ENCODE measurements around the gene MATCAP1. TPM values are rescaled to one million over a fixed set of nuclear protein-coding genes. Genes with fewer than 3 reads are reported as not detected.

The MATCAP1 gene
- polyA plus RNA-seq, 2 of the 4 experiments (the other 2 are of a cell fraction), result 7.5 to 20.8 TPM

- CTCF ChIA-PET, result interaction anchor here (0.6 to 16.0 kb wide), 18 partner anchors 11 to 315 kb away, joined by 3 to 314 read pairs (median 4); partner anchors contain the start of genes CES3, CES4A, FBXL8 and HSF4
- peaks cover 14% of the 10 kb centered on the region for H3K4me1 ChIP-seq
- 31% methylated on average over 10 of the region's 34 CpGs for WGBS (ENCODE audit: missing lambda C conversion rate)
- H3K9me3 ChIP-seq, result no peaks in the 10 kb centered on the region
- peak within 1 kb of the TSS; percentile 66 for H3K4me2 ChIP-seq
- H3K27ac ChIP-seq, result peak within 1 kb of the TSS; percentile 84 to 96
- ATAC-seq (peak; percentile 74 to 81), DNase-seq (ENCODE audit: low read depth in 1 of 2, low spot score in 1 of 2) (peak; percentile 65 to 82), FAIRE-seq (no peak)
- no peak for TF ChIP-seq FOSL2 (IDR thresholded peaks at IDR 0.05)
- TF ChIP-seq FOSL2 (CRISPR knock-in tag; IDR thresholded peaks at IDR 0.05), result no peak
- peak in 1 of 2 experiments; percentile 54; a peak in 1 of 5 replicates for TF ChIP-seq JUN (IDR thresholded peaks at IDR 0.05)
- no peak for TF ChIP-seq CTCF (IDR thresholded peaks at IDR 0.05)
- TF ChIP-seq, protein P1, sequence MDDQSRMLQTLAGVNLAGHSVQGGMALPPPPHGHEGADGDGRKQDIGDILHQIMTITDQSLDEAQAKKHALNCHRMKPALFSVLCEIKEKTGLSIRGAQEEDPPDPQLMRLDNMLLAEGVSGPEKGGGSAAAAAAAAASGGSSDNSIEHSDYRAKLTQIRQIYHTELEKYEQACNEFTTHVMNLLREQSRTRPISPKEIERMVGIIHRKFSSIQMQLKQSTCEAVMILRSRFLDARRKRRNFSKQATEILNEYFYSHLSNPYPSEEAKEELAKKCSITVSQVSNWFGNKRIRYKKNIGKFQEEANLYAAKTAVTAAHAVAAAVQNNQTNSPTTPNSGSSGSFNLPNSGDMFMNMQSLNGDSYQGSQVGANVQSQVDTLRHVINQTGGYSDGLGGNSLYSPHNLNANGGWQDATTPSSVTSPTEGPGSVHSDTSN (IDR thresholded peaks at IDR 0.05), result peak; percentile 49; the same call in 1 of the 2 replicates
- peak; percentile 13 for TF ChIP-seq MAFK (IDR thresholded peaks at IDR 0.05; ENCODE audit: partially characterized antibody)
- TF ChIP-seq, protein P2, sequence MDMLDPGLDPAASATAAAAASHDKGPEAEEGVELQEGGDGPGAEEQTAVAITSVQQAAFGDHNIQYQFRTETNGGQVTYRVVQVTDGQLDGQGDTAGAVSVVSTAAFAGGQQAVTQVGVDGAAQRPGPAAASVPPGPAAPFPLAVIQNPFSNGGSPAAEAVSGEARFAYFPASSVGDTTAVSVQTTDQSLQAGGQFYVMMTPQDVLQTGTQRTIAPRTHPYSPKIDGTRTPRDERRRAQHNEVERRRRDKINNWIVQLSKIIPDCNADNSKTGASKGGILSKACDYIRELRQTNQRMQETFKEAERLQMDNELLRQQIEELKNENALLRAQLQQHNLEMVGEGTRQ (IDR thresholded peaks at IDR 0.05), result peak; percentile 88
- TF ChIP-seq POLR2A (IDR thresholded peaks at IDR 0.05; ENCODE audit: low read length), result 0 out of 2 replicates have a peak, but pooled peaks have one; percentile 2
- TF ChIP-seq, protein P3, sequence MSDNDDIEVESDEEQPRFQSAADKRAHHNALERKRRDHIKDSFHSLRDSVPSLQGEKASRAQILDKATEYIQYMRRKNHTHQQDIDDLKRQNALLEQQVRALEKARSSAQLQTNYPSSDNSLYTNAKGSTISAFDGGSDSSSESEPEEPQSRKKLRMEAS (IDR thresholded peaks at IDR 0.05), result peak; percentile 76
- H3K4me3 ChIP-seq, result peak within 1 kb of the TSS; percentile 76
- POLR2A ChIA-PET, result interaction anchor here (0.5 to 2.2 kb wide), 7 partner anchors 10 to 258 kb away, joined by 3 to 7 read pairs (median 3); partner anchors contain the start of genes FBXL8 and NOL3
Observed at GRCh38 chr16:67150833-67151396, 32.8 kb downstream of the MATCAP1 start, which contains the start of gene B3GNT9. TSS of gene B3GNT9 (minus strand) at chr16:67150998. CDS start at chr16:67150485, 513 bp downstream.

GRCh38 chr16:67150047-67150832 lies 33.5 kb downstream of the MATCAP1 start:
- peak overlapping the region; percentile 66 for H3K4me2 ChIP-seq
- ATAC-seq (peak; percentile 54 to 69), FAIRE-seq (no peak), DNase-seq (ENCODE audit: low read depth in 1 of 2, low spot score in 1 of 2) (peak; percentile 51 to 62)
- no peaks in the 10 kb centered on the region for H3K9me3 ChIP-seq
- 66% methylated on average over 49 of the region's 94 CpGs for WGBS (ENCODE audit: missing lambda C conversion rate)
- no peak for TF ChIP-seq FOSL2 (IDR thresholded peaks at IDR 0.05)
- no peak for TF ChIP-seq FOSL2 (CRISPR knock-in tag; IDR thresholded peaks at IDR 0.05)
- TF ChIP-seq POLR2A (IDR thresholded peaks at IDR 0.05; ENCODE audit: low read length), result peak; percentile 34; the same call in 1 of the 2 replicates
- peak in 1 of 2 experiments; percentile 46; a peak in 2 of 5 replicates for TF ChIP-seq JUN (IDR thresholded peaks at IDR 0.05)
- no peak for TF ChIP-seq HOXB5 (CRISPR knock-in tag; IDR thresholded peaks at IDR 0.05)
- 0 out of 2 replicates have a peak, but pooled peaks have one; percentile 25 for TF ChIP-seq TP53 (CRISPR knock-in tag; IDR thresholded peaks at IDR 0.05)
- TF ChIP-seq KDM5A (IDR thresholded peaks at IDR 0.05), result no peak
- peak; percentile 43; the same call in 1 of the 2 replicates for TF ChIP-seq TFCP2L1 (CRISPR knock-in tag; IDR thresholded peaks at IDR 0.05)
- peak overlapping the region; percentile 76 for H3K4me3 ChIP-seq
- ChIA-PET CTCF (interaction anchor here (0.7 to 16.0 kb wide), 15 partner anchors 11 to 315 kb away, joined by 3 to 314 read pairs (median 4); partner anchors contain the start of genes CES3, CES4A, FBXL8 and HSF4), POLR2A (interaction anchor here (0.5 to 2.2 kb wide), 6 partner anchors 10 to 257 kb away, joined by 3 to 7 read pairs (median 3); partner anchors contain the start of gene FBXL8)
- peak overlapping the region; percentile 84 to 96 for H3K27ac ChIP-seq
- peaks cover 9% of the 10 kb centered on the region; the same call in 2 of the 3 replicates for H3K4me1 ChIP-seq

GRCh38 chr16:67149276-67150046 lies 34.3 kb downstream of the MATCAP1 start:
- H3K4me3 ChIP-seq, result no peak overlapping the region
- no peak for FAIRE-seq
- peaks cover 6% of the 10 kb centered on the region; the same call in 2 of the 3 replicates for H3K4me1 ChIP-seq
- H3K9me3 ChIP-seq, result no peaks in the 10 kb centered on the region
- no peak for ATAC-seq
- 96% methylated on average over 73 of the region's 77 CpGs for WGBS (ENCODE audit: missing lambda C conversion rate)
- POLR2A ChIA-PET, result no interaction called here
- H3K4me2 ChIP-seq, result peak overlapping the region; percentile 66; the same call in 2 of the 3 replicates
- no peak for DNase-seq (ENCODE audit: low read depth in 1 of 2, low spot score in 1 of 2)
- CTCF ChIA-PET, result interaction anchor here (0.7 to 16.0 kb wide), 8 partner anchors 19 to 399 kb away, joined by 3 to 314 read pairs (median 4); partner anchors contain the start of genes CES3, FBXL8, HSF4 and NOL3
- H3K27ac ChIP-seq, result no peak overlapping the region
- no peak for TF ChIP-seq RCOR1 (IDR thresholded peaks at IDR 0.05; ENCODE audit: low read depth, low read length)
- TF ChIP-seq, protein P3 (IDR thresholded peaks at IDR 0.05), result no peak
- no peak for TF ChIP-seq EHMT2 (IDR thresholded peaks at IDR 0.05; ENCODE audit: low read depth)
- TF ChIP-seq, protein P4, sequence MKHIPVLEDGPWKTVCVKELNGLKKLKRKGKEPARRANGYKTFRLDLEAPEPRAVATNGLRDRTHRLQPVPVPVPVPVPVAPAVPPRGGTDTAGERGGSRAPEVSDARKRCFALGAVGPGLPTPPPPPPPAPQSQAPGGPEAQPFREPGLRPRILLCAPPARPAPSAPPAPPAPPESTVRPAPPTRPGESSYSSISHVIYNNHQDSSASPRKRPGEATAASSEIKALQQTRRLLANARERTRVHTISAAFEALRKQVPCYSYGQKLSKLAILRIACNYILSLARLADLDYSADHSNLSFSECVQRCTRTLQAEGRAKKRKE (CRISPR knock-in tag; IDR thresholded peaks at IDR 0.05; ENCODE audit: low read depth), result no peak
- TF ChIP-seq HMGXB4 (CRISPR knock-in tag; IDR thresholded peaks at IDR 0.05; ENCODE audit: borderline replicate concordance), result no peak
- no peak for TF ChIP-seq TP53 (CRISPR knock-in tag; IDR thresholded peaks at IDR 0.05)
- TF ChIP-seq CEBPB (IDR thresholded peaks at IDR 0.05), result no peak
- no peak for TF ChIP-seq RNF2 (IDR thresholded peaks at IDR 0.05; ENCODE audit: borderline replicate concordance, low read depth)
- TF ChIP-seq MYC (IDR thresholded peaks at IDR 0.05; ENCODE audit: borderline replicate concordance, low read length), result no peak
